ENCODE measurements around the gene TLDC2. TPM values are rescaled to one million over a fixed set of nuclear protein-coding genes. Genes with fewer than 3 reads are reported as not detected.

The TLDC2 gene
- total and polyA plus RNA-seq, 3 donors from 2014 or later, result 2.8 to 3.4 (median 2.9) TPM

DNA sequence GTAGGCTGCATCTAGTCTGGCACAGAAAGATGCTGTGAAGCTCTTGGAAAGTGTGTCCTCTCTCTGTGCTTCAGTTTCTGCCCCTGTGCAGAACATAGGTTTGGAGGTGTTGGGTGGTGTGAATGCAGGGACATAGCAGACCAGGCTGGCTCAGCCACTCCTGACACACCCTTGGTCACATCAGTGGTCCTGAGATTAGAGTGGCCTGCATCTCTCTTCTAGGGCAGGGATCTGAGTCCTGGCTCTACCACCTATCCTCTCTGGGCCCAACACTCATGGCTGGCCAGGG is 10.1 kb upstream of the TLDC2 start:
- Histone ChIP-seq H3K27ac (no peak overlapping the region), H3K9me3 (no peaks in the 10 kb centered on the region), H3K4me1 (peaks cover 40% of the 10 kb centered on the region), H3K27me3 (no peaks in the 10 kb centered on the region), H3K36me3 (ENCODE audit: low read depth, missing control alignments) (no peaks in the 10 kb centered on the region), H3K4me3 (no peak overlapping the region)
- no peak for DNase-seq
- TF ChIP-seq POLR2A (IDR thresholded peaks at IDR 0.05), result no peak
- TF ChIP-seq, protein P1, sequence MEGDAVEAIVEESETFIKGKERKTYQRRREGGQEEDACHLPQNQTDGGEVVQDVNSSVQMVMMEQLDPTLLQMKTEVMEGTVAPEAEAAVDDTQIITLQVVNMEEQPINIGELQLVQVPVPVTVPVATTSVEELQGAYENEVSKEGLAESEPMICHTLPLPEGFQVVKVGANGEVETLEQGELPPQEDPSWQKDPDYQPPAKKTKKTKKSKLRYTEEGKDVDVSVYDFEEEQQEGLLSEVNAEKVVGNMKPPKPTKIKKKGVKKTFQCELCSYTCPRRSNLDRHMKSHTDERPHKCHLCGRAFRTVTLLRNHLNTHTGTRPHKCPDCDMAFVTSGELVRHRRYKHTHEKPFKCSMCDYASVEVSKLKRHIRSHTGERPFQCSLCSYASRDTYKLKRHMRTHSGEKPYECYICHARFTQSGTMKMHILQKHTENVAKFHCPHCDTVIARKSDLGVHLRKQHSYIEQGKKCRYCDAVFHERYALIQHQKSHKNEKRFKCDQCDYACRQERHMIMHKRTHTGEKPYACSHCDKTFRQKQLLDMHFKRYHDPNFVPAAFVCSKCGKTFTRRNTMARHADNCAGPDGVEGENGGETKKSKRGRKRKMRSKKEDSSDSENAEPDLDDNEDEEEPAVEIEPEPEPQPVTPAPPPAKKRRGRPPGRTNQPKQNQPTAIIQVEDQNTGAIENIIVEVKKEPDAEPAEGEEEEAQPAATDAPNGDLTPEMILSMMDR (IDR thresholded peaks at IDR 0.05), result no peak
- intact Hi-C loops (cut with DNase I; ENCODE audit: low total_unique reads), result no loop called here

DNA sequence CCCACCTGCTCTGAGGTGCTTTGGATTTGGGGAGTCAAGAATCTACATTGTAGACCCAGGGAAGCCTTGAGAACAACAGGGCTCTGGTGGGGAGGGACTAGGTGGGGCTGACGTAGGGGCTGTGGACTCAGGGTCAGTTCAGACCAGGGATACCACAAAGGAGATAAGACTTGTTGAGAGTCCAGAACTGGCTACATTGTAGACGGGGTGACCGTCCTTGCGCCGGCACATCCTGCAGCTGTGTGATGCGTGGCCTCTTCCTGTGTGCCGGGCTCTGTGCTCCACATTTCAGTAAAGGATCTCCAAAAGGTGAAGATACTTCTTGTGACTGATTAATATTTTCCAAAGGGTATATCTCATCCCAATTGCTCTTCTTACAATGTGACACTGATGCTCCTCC is 9.8 kb upstream of the TLDC2 start:
- WGBS, 2 donors, result 63 to 80% methylated on average over 7 of the region's 7 CpGs
- intact Hi-C loops (cut with DNase I; ENCODE audit: low total_unique reads), result no loop called here
- Histone ChIP-seq H3K36me3 (ENCODE audit: low read depth, missing control alignments) (no peaks in the 10 kb centered on the region), H3K4me3 (no peak overlapping the region), H3K27ac (no peak overlapping the region), H3K27me3 (no peaks in the 10 kb centered on the region), H3K4me1 (peaks cover 36% of the 10 kb centered on the region), H3K9me3 (no peaks in the 10 kb centered on the region)
- DNase-seq, result peak; percentile 87
- TF ChIP-seq, protein P1 (IDR thresholded peaks at IDR 0.05), result no peak
- no peak for TF ChIP-seq POLR2A (IDR thresholded peaks at IDR 0.05)

DNA sequence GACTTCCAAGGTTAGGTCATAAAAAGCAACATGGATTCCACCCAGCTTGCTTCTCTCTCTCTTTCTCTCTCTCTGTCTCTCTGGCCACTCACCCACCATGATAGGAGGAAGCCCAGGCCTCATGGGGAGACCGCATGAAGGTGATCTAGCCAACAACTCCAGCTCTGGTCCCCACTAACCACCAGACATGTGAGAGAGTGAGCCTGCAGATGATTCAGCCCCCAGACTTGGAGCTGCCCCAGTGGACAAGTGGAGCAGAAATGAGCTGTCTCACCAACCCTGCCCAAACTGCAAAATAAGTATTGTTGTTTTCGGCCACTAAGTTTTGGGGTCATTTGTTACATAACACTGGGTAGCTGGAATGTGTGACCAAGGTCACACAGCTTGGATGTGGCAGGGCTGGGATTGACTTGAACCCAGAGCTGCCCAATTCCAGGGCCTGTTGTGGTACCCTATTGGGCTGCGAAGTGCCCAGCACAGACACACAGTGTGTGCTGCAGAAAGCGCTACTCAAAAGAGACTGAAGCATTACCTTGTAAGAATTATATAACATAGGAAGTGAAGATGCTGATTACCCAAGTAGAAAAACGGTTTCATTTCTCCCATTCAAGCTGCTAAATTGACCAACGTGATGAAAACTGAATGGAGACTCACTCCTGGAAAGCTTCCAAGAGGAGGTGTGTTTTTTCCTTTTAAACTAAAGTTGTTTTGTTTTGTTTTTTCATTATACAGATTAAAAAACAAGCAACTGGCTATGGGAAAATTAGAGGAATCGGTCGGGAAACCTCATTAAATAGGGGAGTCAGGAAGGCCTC is 9.1 kb upstream of the TLDC2 start:
- DNase-seq, result no peak
- Histone ChIP-seq H3K9me3 (no peaks in the 10 kb centered on the region), H3K4me1 (peaks cover 29% of the 10 kb centered on the region), H3K4me3 (no peak overlapping the region), H3K36me3 (ENCODE audit: low read depth, missing control alignments) (no peaks in the 10 kb centered on the region), H3K27ac (no peak overlapping the region), H3K27me3 (no peaks in the 10 kb centered on the region)
- intact Hi-C loops (cut with DNase I; ENCODE audit: low total_unique reads), result no loop called here
- WGBS, 2 donors, result 70 to 73% methylated on average over 8 of the region's 8 CpGs
- TF ChIP-seq POLR2A (IDR thresholded peaks at IDR 0.05), result no peak
- TF ChIP-seq, protein P1 (IDR thresholded peaks at IDR 0.05), result no peak

DNA sequence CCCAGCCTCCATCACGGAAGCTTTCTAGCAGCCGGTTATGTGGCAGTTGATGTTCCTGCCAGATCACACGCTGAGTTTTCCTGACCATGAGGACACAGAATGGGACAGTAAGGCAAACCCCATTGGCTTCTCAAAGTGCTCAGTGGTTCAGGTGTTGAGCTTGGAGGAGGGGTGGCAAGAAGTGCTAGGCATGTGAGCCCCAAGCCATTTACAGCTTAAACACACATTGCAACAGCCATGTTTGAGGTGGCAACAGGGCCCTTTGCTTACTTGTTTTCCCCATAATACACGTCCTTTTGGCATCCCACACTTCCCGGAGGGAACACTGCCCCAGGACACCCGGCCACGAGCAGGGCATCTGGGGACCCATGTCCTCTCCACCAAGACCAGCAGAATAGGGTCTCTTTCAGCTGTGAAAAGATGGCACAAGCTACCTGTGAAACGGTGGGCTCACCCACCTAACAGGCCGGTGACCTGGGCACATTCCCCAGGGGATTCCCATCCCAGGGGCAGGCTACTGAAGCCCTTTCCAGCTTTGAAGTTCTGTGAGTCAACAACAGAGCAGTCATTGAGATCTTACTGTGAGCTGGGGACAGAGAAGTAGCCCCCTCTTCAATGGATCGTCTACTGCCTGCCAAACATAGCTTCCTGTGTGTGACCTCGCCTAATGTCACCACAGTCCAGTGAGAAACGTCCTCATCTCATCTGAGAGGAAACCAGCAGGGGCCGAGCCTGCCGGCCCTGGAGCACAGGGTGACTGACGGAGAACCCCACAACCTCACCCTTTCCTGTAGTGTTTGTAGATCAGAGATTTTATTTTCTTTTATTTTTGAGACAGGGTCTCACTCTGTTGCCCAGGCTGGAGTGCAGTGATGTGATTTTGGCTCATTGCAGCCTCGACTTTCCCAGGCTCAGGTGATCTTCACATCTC is 4.0 kb upstream of the TLDC2 start:
- 69 to 82% methylated on average over 11 to 16 of the region's 16 CpGs for WGBS, 2 donors
- Histone ChIP-seq H3K36me3 (ENCODE audit: low read depth, missing control alignments) (no peaks in the 10 kb centered on the region), H3K9me3 (no peaks in the 10 kb centered on the region), H3K27ac (no peak overlapping the region), H3K27me3 (no peaks in the 10 kb centered on the region), H3K4me3 (no peak overlapping the region), H3K4me1 (peaks cover 2% of the 10 kb centered on the region)
- intact Hi-C loops (cut with DNase I; ENCODE audit: low total_unique reads), result no loop called here
- DNase-seq, result no peak
- TF ChIP-seq, protein P1 (IDR thresholded peaks at IDR 0.05), result no peak
- TF ChIP-seq POLR2A (IDR thresholded peaks at IDR 0.05), result no peak

Data from testis (tissue), 3 donors.